ENCODE results near the gene MAD2L1BP.

GRCh38 chr6:43629505-43630300 is 5.9 kb upstream of the MAD2L1BP start:
- TF ChIP-seq, protein P1, sequence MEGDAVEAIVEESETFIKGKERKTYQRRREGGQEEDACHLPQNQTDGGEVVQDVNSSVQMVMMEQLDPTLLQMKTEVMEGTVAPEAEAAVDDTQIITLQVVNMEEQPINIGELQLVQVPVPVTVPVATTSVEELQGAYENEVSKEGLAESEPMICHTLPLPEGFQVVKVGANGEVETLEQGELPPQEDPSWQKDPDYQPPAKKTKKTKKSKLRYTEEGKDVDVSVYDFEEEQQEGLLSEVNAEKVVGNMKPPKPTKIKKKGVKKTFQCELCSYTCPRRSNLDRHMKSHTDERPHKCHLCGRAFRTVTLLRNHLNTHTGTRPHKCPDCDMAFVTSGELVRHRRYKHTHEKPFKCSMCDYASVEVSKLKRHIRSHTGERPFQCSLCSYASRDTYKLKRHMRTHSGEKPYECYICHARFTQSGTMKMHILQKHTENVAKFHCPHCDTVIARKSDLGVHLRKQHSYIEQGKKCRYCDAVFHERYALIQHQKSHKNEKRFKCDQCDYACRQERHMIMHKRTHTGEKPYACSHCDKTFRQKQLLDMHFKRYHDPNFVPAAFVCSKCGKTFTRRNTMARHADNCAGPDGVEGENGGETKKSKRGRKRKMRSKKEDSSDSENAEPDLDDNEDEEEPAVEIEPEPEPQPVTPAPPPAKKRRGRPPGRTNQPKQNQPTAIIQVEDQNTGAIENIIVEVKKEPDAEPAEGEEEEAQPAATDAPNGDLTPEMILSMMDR (IDR thresholded peaks at IDR 0.05), result no peak
- peak; percentile 76 to 90 (median 86) for TF ChIP-seq POLR2A (IDR thresholded peaks at IDR 0.05)
